Upper lobe of right lung (tissue), 1 donor: ENCODE data around the gene CSDE1. TPM values are rescaled to one million over a fixed set of nuclear protein-coding genes. Genes with fewer than 3 reads are reported as not detected.

Experiments used
- ATAC-seq: fragments of 200-7000 bp; cut with Tn5 transposase; one replicate; pipeline ENCODE4 v1.9.1; 2020; ENCODE audit warnings: mild to moderate bottlenecking, moderate library complexity
- DNase-seq: peaks from one replicate; pipeline ENCODE4 v3.0.0-alpha.2; 2020
- H3K27ac ChIP-seq: fragments of 200-600 bp; one replicate; pipeline ENCODE4 v1.8.0; 2022
- H3K27me3 ChIP-seq: fragments of 200-600 bp; one replicate; pipeline ENCODE4 v1.8.0; 2022; ENCODE audit warnings: mild to moderate bottlenecking
- H3K36me3 ChIP-seq: fragments of 200-600 bp; one replicate; pipeline ENCODE4 v1.8.0; 2022
- H3K4me1 ChIP-seq: fragments of 200-600 bp; one replicate; pipeline ENCODE4 v1.8.0; 2022
- H3K4me3 ChIP-seq: fragments of 200-600 bp; one replicate; pipeline ENCODE4 v1.8.0; 2022; ENCODE audit warnings: mild to moderate bottlenecking
- H3K9me3 ChIP-seq: fragments of 200-600 bp; one replicate; pipeline ENCODE4 v1.8.0; 2022
- CTCF ChIP-seq: fragments of 200-600 bp; IDR thresholded peaks from one replicate; pipeline ENCODE4 v1.8.0; 2022; ENCODE audit warnings: antibody characterized with exemption
- intact Hi-C: fragments of 100-400 bp; cut with DNase I; formaldehyde crosslinking; loops from one replicate; pipeline ENCODE4 v1.11.0; 2022
- total RNA-seq: library from RNA; stranded (reverse); fragmentation: NEBNext Ultra II Directional; extraction: Animal tissue kit (Norgen Biotek cat#: 25700); gene quantifications from one replicate; pipeline ENCODE4 v1.2.1, GENCODE V29; 2021
- donor health status: DM: no; HTN: yes; CAD: no; lungs with severe emphysema.

CSDE1 gene
- total RNA-seq, 1 donor from 2014 or later, result 551 TPM

GRCh38 chr1:114666954-114667353, 90.8 kb downstream of the CSDE1 start:
- Histone ChIP-seq H3K4me3 (no peak overlapping the region), H3K36me3 (no peaks in the 10 kb centered on the region), H3K4me1 (peaks cover 8% of the 10 kb centered on the region), H3K27ac (no peak overlapping the region), H3K27me3 (no peaks in the 10 kb centered on the region), H3K9me3 (no peaks in the 10 kb centered on the region)
- intact Hi-C loops, result no loop called here
- ATAC-seq (no peak), DNase-seq (no peak)
- no peak for TF ChIP-seq CTCF

Other genes with a start within 250 kb of the CSDE1 start
- 37.3 TPM for gene TRIM33, start 246.8 kb downstream of the CSDE1 start, total RNA-seq
- 26.0 TPM for gene BCAS2, start 176.4 kb downstream of the CSDE1 start, total RNA-seq
- gene DENND2C, start 87.9 kb downstream of the CSDE1 start, total RNA-seq, result 2.3 TPM
- gene AMPD1, start 62.4 kb downstream of the CSDE1 start, total RNA-seq, result not detected
- 26.5 TPM for gene NRAS, start 41.2 kb downstream of the CSDE1 start, total RNA-seq
- 31.2 TPM for gene SIKE1, start 22.7 kb upstream of the CSDE1 start, total RNA-seq
- gene SYCP1, start 96.9 kb upstream of the CSDE1 start, total RNA-seq, result not detected